GM23338 (cell line): ENCODE results near the gene ACSF2.
"Not testable (repeated sequence)": the region's sequence is repeated elsewhere in the genome, so short reads cannot be mapped to it uniquely, and the experiment has no call there.

Experiments
- JUNB ChIP-seq: IDR thresholded peaks from one replicate; pipeline ENCODE4 v1.6.1; 2016; ENCODE audit warnings: antibody characterized with exemption; ENCODE audit not compliant: unreplicated experiment
- POLR2AphosphoS5 ChIP-seq: IDR thresholded peaks from 2 replicates; pipeline ENCODE4 v1.6.1; 2016; ENCODE audit warnings: antibody characterized with exemption, low read depth
- ZNF331 ChIP-seq: fragments of 250-450 bp; sonication (Bioruptor Pico); IDR thresholded peaks from 2 replicates; pipeline ENCODE4 v1.5.0; 2020; ENCODE audit warnings: low read depth, mild to moderate bottlenecking, moderate library complexity
- TF ChIP-seq, protein P1 (sequence below), 2 experiments: fragments of 200-600 bp in 1 of 2; sonication (generic) in 1 of 2; conservative IDR thresholded peaks; 2 replicates each; pipeline versions ENCODE4 v1.5.1 to v1.6.1; 2016 to 2017; ENCODE audit warnings: antibody characterized with exemption in 2 of 2, low read depth in 2 of 2, mild to moderate bottlenecking in 2 of 2, moderate library complexity in 1 of 2

GRCh38 chr17:50419577-50419976, 6.4 kb upstream of the ACSF2 start:
- TF ChIP-seq, protein P1, sequence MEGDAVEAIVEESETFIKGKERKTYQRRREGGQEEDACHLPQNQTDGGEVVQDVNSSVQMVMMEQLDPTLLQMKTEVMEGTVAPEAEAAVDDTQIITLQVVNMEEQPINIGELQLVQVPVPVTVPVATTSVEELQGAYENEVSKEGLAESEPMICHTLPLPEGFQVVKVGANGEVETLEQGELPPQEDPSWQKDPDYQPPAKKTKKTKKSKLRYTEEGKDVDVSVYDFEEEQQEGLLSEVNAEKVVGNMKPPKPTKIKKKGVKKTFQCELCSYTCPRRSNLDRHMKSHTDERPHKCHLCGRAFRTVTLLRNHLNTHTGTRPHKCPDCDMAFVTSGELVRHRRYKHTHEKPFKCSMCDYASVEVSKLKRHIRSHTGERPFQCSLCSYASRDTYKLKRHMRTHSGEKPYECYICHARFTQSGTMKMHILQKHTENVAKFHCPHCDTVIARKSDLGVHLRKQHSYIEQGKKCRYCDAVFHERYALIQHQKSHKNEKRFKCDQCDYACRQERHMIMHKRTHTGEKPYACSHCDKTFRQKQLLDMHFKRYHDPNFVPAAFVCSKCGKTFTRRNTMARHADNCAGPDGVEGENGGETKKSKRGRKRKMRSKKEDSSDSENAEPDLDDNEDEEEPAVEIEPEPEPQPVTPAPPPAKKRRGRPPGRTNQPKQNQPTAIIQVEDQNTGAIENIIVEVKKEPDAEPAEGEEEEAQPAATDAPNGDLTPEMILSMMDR (conservative IDR thresholded peaks at IDR 0.05; ENCODE audit: low read depth in 2 of 2): not testable (repeated sequence)
- TF ChIP-seq JUNB; ZNF331 (CRISPR knock-in tag); POLR2AphosphoS5: not testable (repeated sequence)
